Hepatocyte (in vitro differentiated cells): ENCODE results near the gene MYLIP.

ENCODE experiments used
- CTCF ChIP-seq: fragments of 200-600 bp; sonication (generic); IDR thresholded peaks from 2 replicates; pipeline ENCODE4 v1.5.1; 2016; ENCODE audit warnings: antibody characterized with exemption, mild to moderate bottlenecking; ENCODE audit not compliant: poor library complexity
- EZH2 ChIP-seq: fragments of 200-600 bp; sonication (generic); IDR thresholded peaks from 2 replicates; pipeline ENCODE4 v1.6.1; 2016; ENCODE audit warnings: antibody characterized with exemption, mild to moderate bottlenecking, borderline replicate concordance
- EZH2phosphoT487 ChIP-seq: fragments of 200-600 bp; sonication (generic); IDR thresholded peaks from one replicate; pipeline ENCODE4 v1.6.1; 2018; ENCODE audit warnings: antibody characterized with exemption, mild to moderate bottlenecking, low read depth, moderate library complexity; ENCODE audit not compliant: unreplicated experiment, severe bottlenecking

- TF ChIP-seq CTCF (no peak), EZH2phosphoT487 (no peak), EZH2 (no peak)
These were observed 52.8 kb downstream of the MYLIP start for GRCh38 chr6:16181439-16182297.
